Tibial nerve (tissue), 4 donors: ENCODE results near the gene GRM7. TPM values are rescaled to one million over a fixed set of nuclear protein-coding genes. Genes with fewer than 3 reads are reported as not detected.

ENCODE experiments used
- DNase-seq, 2 donors: peaks; one replicate each; pipeline ENCODE4 v3.0.0-alpha.2; 2019; ENCODE audit warnings: low spot score in 2 of 2
- H3K27ac ChIP-seq, 4 donors: fragments of 200-600 bp; sonication (generic) in 3 of 4; one replicate each; pipeline ENCODE4 v1.5.1; 2017 to 2019; ENCODE audit warnings: mild to moderate bottlenecking in 1 of 4
- H3K27me3 ChIP-seq, 2 donors: fragments of 200-600 bp; sonication (generic) in 1 of 2; one replicate each; pipeline versions ENCODE4 v1.5.1 to v1.6.0; 2017 to 2019
- H3K36me3 ChIP-seq, 3 donors: fragments of 200-600 bp; sonication (generic); one replicate each; pipeline ENCODE4 v1.5.1; 2018 to 2019
- H3K4me1 ChIP-seq, 4 donors: fragments of 200-600 bp; sonication (generic) in 3 of 4; one replicate each; pipeline ENCODE4 v1.5.1; 2017 to 2019
- H3K4me3 ChIP-seq, 4 donors: fragments of 200-600 bp; sonication (generic) in 3 of 4; one replicate each; pipeline ENCODE4 v1.5.1; 2017 to 2019; ENCODE audit warnings: mild to moderate bottlenecking in 1 of 4, moderate library complexity in 1 of 4
- H3K9me3 ChIP-seq, 4 donors: fragments of 200-600 bp; sonication (generic) in 3 of 4; one replicate each; pipeline ENCODE4 v1.5.1; 2017 to 2019
- EP300 ChIP-seq, 2 donors: sonication (generic); formaldehyde crosslinking; IDR thresholded peaks; one replicate each; pipeline ENCODE4 v1.6.1; 2017; ENCODE audit warnings: antibody characterized with exemption in 2 of 2, mild to moderate bottlenecking in 1 of 2
- POLR2A ChIP-seq, 2 donors: fragments of 450-650 bp; IDR thresholded peaks; one replicate each; pipeline ENCODE4 v1.6.1; 2017; ENCODE audit warnings: antibody characterized with exemption in 2 of 2, mild to moderate bottlenecking in 2 of 2, moderate library complexity in 2 of 2
- WGBS, 2 donors: methylation state at CpG; one replicate each; pipeline ENCODE4 v1.1.5; 2018; 5-methylcytosine and 5-hydroxymethylcytosine counted together
- total RNA-seq, 4 donors: library from RNA; depleted of rRNA; stranded (reverse); fragments of >200 nt; gene quantifications; one replicate each; pipeline ENCODE4 v1.1.0, GENCODE V29; 2016
- TF ChIP-seq, protein P1 (sequence below), 5 experiments: fragments of 200-600 bp in 3 of 5; fragments of 450-650 bp in 2 of 5; sonication (generic) in 3 of 5; IDR thresholded peaks; one replicate each; pipeline ENCODE4 v1.5.1; 2016 to 2019; ENCODE audit warnings: antibody characterized with exemption in 5 of 5, mild to moderate bottlenecking in 3 of 5, moderate library complexity in 2 of 5

Gene GRM7
- total RNA-seq, 4 donors from 2014 or later = 0.22 to 0.84 TPM; not detected in 2

DNA sequence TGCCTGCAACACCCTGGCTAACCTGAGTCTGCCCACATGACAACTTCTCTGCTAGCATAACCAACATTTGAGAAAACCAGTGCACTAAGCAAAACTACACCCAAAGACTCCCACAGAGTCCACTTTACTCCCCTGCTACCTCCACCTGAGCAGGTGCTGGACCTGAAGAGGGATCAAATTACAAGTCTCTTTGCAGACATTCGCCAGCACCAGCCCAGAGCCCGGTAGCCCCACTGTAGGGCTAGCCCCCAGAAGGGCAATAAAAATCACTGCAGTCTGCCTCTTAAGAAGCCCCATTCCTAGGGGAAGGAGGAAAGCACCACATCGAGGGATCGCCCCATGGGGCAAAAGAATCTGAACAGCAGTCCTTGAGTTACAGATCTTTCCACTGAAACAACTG, 472.2 kb downstream of the GRM7 start:
- DNase-seq = no peak
- TF ChIP-seq POLR2A (IDR thresholded peaks at IDR 0.05) = no peak
- TF ChIP-seq EP300 (IDR thresholded peaks at IDR 0.05) = no peak
- TF ChIP-seq, protein P1, sequence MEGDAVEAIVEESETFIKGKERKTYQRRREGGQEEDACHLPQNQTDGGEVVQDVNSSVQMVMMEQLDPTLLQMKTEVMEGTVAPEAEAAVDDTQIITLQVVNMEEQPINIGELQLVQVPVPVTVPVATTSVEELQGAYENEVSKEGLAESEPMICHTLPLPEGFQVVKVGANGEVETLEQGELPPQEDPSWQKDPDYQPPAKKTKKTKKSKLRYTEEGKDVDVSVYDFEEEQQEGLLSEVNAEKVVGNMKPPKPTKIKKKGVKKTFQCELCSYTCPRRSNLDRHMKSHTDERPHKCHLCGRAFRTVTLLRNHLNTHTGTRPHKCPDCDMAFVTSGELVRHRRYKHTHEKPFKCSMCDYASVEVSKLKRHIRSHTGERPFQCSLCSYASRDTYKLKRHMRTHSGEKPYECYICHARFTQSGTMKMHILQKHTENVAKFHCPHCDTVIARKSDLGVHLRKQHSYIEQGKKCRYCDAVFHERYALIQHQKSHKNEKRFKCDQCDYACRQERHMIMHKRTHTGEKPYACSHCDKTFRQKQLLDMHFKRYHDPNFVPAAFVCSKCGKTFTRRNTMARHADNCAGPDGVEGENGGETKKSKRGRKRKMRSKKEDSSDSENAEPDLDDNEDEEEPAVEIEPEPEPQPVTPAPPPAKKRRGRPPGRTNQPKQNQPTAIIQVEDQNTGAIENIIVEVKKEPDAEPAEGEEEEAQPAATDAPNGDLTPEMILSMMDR (IDR thresholded peaks at IDR 0.05) = no peak
- no peaks in the 10 kb centered on the region for H3K36me3 ChIP-seq
- H3K9me3 ChIP-seq = no peaks in the 10 kb centered on the region
- H3K4me3 ChIP-seq = no peak overlapping the region
- H3K27me3 ChIP-seq = no peaks in the 10 kb centered on the region
- H3K27ac ChIP-seq = no peak overlapping the region
- WGBS, 2 donors = 65 to 75% methylated on average over 4 of the region's 4 CpGs
- H3K4me1 ChIP-seq = no peaks in the 10 kb centered on the region

DNA sequence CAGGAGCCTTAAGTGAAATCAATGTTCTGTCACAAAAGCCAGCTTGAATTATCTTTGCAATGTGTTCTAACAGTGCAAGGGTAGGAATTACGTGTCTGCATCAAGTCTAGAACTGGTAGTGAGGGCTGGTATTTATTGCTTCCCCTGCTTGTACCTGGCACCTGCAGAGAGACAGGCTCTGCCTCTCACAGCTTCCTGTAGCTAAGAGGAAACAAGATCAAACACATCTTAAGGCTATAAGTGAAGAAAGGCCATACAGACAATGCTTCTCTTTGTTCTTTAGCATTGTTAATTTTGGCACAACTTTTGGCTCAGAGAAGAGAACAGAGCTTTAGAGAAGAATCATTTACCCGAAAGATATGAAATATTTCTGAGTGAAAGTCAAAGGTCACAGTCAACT, 479.9 kb downstream of the GRM7 start:
- Histone ChIP-seq H3K27ac (no peak overlapping the region), H3K27me3 (no peaks in the 10 kb centered on the region)
- 35 to 42% methylated on average over 2 of the region's 2 CpGs for WGBS, 2 donors

GRCh38 chr3:7346364-7346763, 485.4 kb downstream of the GRM7 start:
- TF ChIP-seq, protein P1 (IDR thresholded peaks at IDR 0.05) = no peak
- TF ChIP-seq POLR2A (IDR thresholded peaks at IDR 0.05) (no peak), EP300 (IDR thresholded peaks at IDR 0.05) (no peak)
- no peak for DNase-seq
- Histone ChIP-seq H3K36me3 (no peaks in the 10 kb centered on the region), H3K27ac (no peak overlapping the region), H3K4me1 (peaks cover 0 to under 1% (median 0%) of the 10 kb centered on the region in 4 donors), H3K9me3 (no peaks in the 10 kb centered on the region), H3K4me3 (no peak overlapping the region), H3K27me3 (no peaks in the 10 kb centered on the region)
- WGBS, 2 donors = 77 to 82% methylated on average over 2 of the region's 2 CpGs

More for the DNA sequence above, 479.9 kb downstream of the GRM7 start:
- no peak overlapping the region for H3K4me3 ChIP-seq
- DNase-seq = no peak
- H3K36me3 ChIP-seq = no peaks in the 10 kb centered on the region
- TF ChIP-seq EP300 (IDR thresholded peaks at IDR 0.05) = no peak
- no peak for TF ChIP-seq POLR2A (IDR thresholded peaks at IDR 0.05)
- TF ChIP-seq, protein P1 (IDR thresholded peaks at IDR 0.05) = no peak
- H3K4me1 ChIP-seq = peaks cover 0 to 8% (median 0%) of the 10 kb centered on the region in 4 donors
- H3K9me3 ChIP-seq = no peaks in the 10 kb centered on the region

DNA sequence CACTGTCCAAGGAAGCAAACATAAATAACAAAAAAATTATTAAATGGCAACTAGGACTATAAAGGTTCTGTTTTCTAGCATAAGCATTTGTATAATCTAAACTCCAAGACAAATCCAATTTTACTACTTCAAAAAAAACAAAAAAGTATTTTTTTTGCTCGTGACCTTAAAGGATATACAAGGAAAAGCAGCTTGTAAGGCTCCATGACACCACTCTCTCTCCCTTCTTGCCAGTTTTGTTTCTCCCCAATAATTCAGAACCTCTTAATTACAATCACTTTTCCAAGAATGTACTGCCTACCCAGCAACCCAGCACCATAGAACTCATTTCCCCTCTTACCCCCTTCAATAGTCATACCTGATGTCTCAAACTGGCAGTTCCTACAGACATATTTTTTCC, 496.2 kb downstream of the GRM7 start:
- no peak for DNase-seq
- Histone ChIP-seq H3K4me1 (no peaks in the 10 kb centered on the region), H3K27ac (no peak overlapping the region), H3K27me3 (no peaks in the 10 kb centered on the region), H3K36me3 (no peaks in the 10 kb centered on the region), H3K4me3 (no peak overlapping the region), H3K9me3 (no peaks in the 10 kb centered on the region)
- WGBS, 2 donors = 83 to 89% methylated on average over 1 of the region's 1 CpG
- no peak for TF ChIP-seq POLR2A (IDR thresholded peaks at IDR 0.05)
- TF ChIP-seq, protein P1 (IDR thresholded peaks at IDR 0.05) = no peak
- TF ChIP-seq EP300 (IDR thresholded peaks at IDR 0.05) = no peak

DNA sequence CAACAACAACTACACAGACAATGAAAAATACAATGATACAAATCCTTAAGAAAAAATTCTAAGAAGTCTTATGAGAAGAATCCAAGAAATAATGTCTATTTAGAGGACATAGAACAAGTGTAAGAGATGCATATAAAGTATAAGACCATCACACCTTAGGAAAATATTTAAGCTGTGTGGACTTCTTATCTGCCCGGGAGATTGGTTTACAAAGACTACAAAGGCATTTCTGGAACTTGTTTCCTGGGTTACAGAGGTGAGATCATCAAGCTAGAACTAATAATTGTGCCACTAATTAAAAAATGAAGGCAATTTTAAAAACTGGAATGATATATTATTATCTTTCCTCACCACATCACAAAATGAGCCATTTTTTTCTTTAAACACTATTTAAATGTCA, 507.1 kb downstream of the GRM7 start:
- TF ChIP-seq EP300 (IDR thresholded peaks at IDR 0.05) = no peak
- TF ChIP-seq, protein P1 (IDR thresholded peaks at IDR 0.05) = no peak
- no peak for TF ChIP-seq POLR2A (IDR thresholded peaks at IDR 0.05)
- WGBS, 2 donors = 83 to 87% methylated on average over 1 of the region's 1 CpG
- no peaks in the 10 kb centered on the region for H3K36me3 ChIP-seq

More for the DNA sequence above, 507.1 kb downstream of the GRM7 start:
- Histone ChIP-seq H3K4me1 (no peaks in the 10 kb centered on the region), H3K4me3 (no peak overlapping the region), H3K9me3 (no peaks in the 10 kb centered on the region), H3K27ac (no peak overlapping the region), H3K27me3 (no peaks in the 10 kb centered on the region)
- no peak for DNase-seq
